Activated CD4-positive, alpha-beta memory T cell treated with anti-CD3 and anti-CD28 coated beads, Interleukin-2, amount 10 ng/mL, durations not matched to agents 7 days and 5 days (primary cell): ENCODE data around the gene LKAAEAR1. TPM values are rescaled to one million over a fixed set of nuclear protein-coding genes. Genes with fewer than 3 reads are reported as not detected.

ENCODE experiments used
- CTCF ChIA-PET: fragments of 350-600 bp; sonication (Branson Sonifier 250); formaldehyde crosslinking; loops from one replicate; lab custom pipeline; 2021; ENCODE audit warnings: antibody characterized with exemption, inconsistent platforms; lab: Charles Lee
- POLR2A ChIA-PET: fragments of 350-600 bp; sonication (Branson Sonifier 250); formaldehyde crosslinking; loops from one replicate; lab custom pipeline; 2021; ENCODE audit warnings: antibody characterized with exemption; lab: Charles Lee
- DNase-seq: peaks from one replicate; pipeline ENCODE4 v3.0.0-alpha.2; 2020
- H3K27ac Mint-ChIP-seq: one replicate; pipeline ENCODE4 v1.8.0; 2021; ENCODE audit warnings: mild to moderate bottlenecking, mixed read lengths
- H3K27me3 Mint-ChIP-seq: one replicate; pipeline ENCODE4 v1.8.0; 2021; ENCODE audit warnings: mixed read lengths
- H3K36me3 Mint-ChIP-seq: one replicate; pipeline ENCODE4 v1.8.0; 2021; ENCODE audit warnings: low read depth, mixed read lengths
- H3K4me1 Mint-ChIP-seq: one replicate; pipeline ENCODE4 v1.8.0; 2021; ENCODE audit warnings: mixed read lengths
- H3K4me3 Mint-ChIP-seq: one replicate; pipeline ENCODE4 v1.8.0; 2021; ENCODE audit warnings: mild to moderate bottlenecking, mixed read lengths
- H3K9me3 Mint-ChIP-seq: one replicate; pipeline ENCODE4 v1.8.0; 2021; ENCODE audit warnings: mixed read lengths
- total RNA-seq, 2 experiments: library from RNA; stranded (reverse); gene quantifications; one replicate each; pipeline ENCODE4 v1.2.3, GENCODE V29; 2021

The LKAAEAR1 gene
- total RNA-seq, 2 experiments from 2014 or later, result 0.38 TPM; not detected in 1

DNA sequence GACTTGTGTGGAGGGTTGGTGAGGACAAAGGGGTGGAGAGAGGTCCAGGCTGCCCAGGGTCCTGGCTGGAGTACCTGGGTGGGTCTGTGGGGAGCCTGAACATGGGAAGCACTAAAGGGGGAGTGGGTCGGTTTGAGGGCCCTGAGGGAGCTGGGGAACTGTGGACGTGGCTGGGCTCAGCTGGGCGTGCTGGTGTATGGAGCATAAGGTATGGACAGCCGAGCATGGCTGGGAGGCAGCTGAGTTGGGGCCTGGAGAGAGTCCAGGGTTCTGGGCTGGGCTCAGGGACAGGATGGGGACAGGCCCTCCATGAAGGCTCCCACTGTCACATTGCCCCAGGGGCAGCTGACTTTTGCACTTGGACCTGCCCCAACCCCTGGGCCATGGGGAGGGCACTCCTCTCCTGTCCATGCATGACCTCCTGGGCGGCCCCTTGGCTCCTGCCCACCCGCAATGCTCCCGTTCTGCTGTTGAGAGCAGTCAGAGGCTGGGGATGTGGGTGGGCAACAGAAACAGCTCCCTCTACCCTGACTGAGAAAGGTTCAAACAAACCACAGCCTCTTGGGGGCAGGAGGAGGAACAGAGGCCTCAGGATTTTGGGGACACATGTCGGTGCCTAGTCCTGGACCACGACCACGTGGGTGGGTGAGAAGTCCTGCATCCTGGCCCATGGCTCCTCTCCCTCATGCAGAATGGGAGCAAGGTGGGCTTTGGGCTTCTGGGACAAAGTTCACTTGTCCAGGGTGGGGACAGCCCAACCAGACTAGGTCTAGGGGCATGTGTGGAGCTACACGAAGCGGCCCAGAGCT, 43.8 kb downstream of the LKAAEAR1 start:
- Mint-ChIP-seq H3K4me3 (no peak overlapping the region), H3K27ac (no peak overlapping the region), H3K27me3 (peaks cover 15% of the 10 kb centered on the region), H3K4me1 (peaks cover 59% of the 10 kb centered on the region), H3K9me3 (no peaks in the 10 kb centered on the region), H3K36me3 (peaks cover under 1% of the 10 kb centered on the region)
- ChIA-PET POLR2A (interaction anchor here (1.3 to 7.2 kb wide), 7 partner anchors 12 to 520 kb away, joined by 3 to 83 read pairs (median 10); partner anchors contain the start of genes PPDPF, PRPF6, SAMD10 and TPD52L2), CTCF (interaction anchor here (0.8 to 6.8 kb wide), 10 partner anchors 14 to 60 kb away, joined by 3 to 117 read pairs (median 6); partner anchors contain the start of genes LKAAEAR1, PRPF6, RGS19 and SAMD10)
- no peak for DNase-seq

DNA sequence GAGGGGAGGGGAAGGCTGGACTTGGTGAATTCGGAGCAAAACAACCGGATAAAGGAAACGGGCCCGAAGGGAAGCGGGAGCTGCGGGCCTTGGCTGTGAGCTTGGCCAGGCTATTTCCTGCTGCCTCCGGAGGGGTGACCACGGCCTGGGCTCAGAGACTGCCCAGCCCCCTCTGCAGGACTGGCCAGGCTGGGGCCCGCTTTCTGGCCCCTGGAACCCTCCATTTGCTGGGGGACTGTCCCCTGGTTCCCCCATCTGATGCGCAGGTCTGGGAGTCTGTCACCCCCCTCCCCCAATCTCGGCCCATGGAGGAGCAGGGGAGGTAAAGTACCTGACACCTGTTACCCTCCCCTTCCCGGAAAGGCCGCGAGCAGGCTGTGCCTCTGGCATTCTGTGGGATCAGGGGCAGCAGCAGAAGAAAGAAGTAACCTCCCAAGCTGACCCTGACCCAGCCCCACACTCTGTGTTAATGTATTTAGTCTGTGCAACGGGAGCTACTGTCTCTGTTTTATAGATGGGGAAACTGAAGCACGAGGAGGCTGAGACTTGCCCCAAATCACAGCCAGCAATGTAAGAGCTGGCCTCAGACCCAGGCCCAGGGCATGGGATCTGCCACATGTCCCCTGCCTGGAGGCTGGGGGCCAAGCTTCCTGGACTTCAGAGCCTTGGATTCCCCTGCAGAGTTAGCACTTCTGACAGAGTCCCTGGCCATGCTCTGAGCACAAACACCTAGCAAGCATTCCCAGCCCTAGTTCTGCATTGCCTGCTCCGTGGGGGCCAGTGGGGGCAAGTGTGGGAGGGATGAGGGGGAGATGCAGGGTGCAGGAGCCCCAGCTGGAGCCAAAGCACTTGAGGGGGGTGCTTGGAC, 44.7 kb downstream of the LKAAEAR1 start:
- ChIA-PET CTCF (interaction anchor here (0.6 to 6.8 kb wide), 25 partner anchors 9 to 519 kb away, joined by 3 to 117 read pairs (median 6); partner anchors contain the start of genes ARFRP1, LKAAEAR1, OPRL1 and PPDPF), POLR2A (interaction anchor here (1.0 to 7.2 kb wide), 17 partner anchors 11 to 519 kb away, joined by 3 to 83 read pairs (median 7); partner anchors contain the start of genes LKAAEAR1, OPRL1, PPDPF and PRPF6)
- peaks cover 65% of the 10 kb centered on the region for H3K4me1 Mint-ChIP-seq
- no peaks in the 10 kb centered on the region for H3K9me3 Mint-ChIP-seq
- peaks cover 10% of the 10 kb centered on the region for H3K27me3 Mint-ChIP-seq
- DNase-seq, result no peak
- H3K27ac Mint-ChIP-seq, result peak overlapping the region; percentile 40
- H3K4me3 Mint-ChIP-seq, result peak overlapping the region; percentile 68
- H3K36me3 Mint-ChIP-seq, result peaks cover 2% of the 10 kb centered on the region

DNA sequence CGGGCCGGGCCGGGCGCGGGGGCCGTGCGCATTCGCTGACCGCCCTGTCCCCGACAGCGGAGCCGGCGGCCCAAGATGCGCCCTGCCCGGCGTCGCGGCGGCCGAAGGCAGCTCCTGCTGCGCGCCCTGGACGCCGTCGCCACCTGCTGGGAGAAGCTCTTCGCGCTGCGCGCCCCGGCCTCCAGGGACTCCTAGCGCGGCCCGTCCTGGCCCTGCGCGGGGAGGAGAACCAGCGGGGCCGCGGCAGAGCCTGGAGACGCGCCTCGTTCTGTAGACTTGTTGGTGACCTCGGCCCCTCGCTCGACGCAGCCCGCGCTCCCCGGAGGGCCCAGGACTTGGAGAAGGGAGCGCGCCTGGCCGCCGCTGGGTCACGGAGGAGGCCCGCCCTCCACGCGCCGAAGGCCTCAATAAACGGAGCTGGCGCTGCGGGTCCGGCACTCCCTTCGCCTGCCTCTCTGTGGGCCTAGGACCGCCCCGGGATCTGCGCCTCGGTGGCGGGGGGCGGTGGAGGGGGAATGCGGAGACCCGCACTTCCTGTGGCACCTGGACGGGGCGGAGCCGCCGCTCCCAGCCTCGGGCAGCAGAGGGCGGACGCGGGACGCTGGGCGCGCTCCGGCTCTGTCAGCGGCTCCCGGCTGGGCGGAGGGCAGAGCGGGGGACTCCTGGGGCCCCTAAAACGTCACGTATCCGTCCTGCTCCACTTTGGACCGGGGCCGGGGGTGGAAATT, 45.5 kb downstream of the LKAAEAR1 start:
- H3K4me3 Mint-ChIP-seq, result peak overlapping the region; percentile 68
- ChIA-PET POLR2A (interaction anchor here (1.0 to 7.2 kb wide), 20 partner anchors 12 to 518 kb away, joined by 3 to 83 read pairs (median 5); partner anchors contain the start of genes LKAAEAR1, OPRL1, PPDPF and PRPF6), CTCF (interaction anchor here (0.6 to 6.8 kb wide), 32 partner anchors 8 to 518 kb away, joined by 3 to 117 read pairs (median 6); partner anchors contain the start of genes ARFRP1, LKAAEAR1, OPRL1 and PPDPF)
- H3K27ac Mint-ChIP-seq, result peak overlapping the region; percentile 35
- peaks cover 68% of the 10 kb centered on the region for H3K4me1 Mint-ChIP-seq
- H3K9me3 Mint-ChIP-seq, result no peaks in the 10 kb centered on the region
- peaks cover 10% of the 10 kb centered on the region for H3K36me3 Mint-ChIP-seq
- peaks cover 5% of the 10 kb centered on the region for H3K27me3 Mint-ChIP-seq
- DNase-seq, result peak; percentile 84

DNA sequence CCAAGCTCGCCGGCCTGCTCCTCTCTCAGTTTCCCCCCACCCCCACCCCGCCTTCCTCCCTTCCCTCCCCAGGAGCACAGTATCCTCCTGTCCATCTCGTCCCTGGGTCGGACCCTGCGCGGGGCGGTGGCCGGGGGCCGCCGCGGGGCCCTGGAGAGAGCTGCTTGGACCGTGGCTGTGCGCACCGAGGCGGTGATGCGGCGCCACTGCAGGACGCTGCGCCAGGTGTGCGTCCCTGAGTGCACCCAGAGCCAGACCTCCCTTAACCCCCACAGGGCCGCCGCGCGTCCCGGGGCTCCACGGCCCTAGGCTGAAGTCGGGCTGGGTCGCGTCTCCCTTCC, 46.0 kb downstream of the LKAAEAR1 start:
- DNase-seq, result no peak
- Mint-ChIP-seq H3K4me3 (peak overlapping the region; percentile 68), H3K27me3 (peaks cover 1% of the 10 kb centered on the region), H3K4me1 (peaks cover 68% of the 10 kb centered on the region), H3K36me3 (peaks cover 11% of the 10 kb centered on the region), H3K9me3 (no peaks in the 10 kb centered on the region), H3K27ac (no peak overlapping the region)
- POLR2A ChIA-PET, result interaction anchor here (1.0 to 7.2 kb wide), 17 partner anchors 12 to 518 kb away, joined by 3 to 83 read pairs (median 5); partner anchors contain the start of genes LKAAEAR1, OPRL1, PPDPF and PRPF6
- CTCF ChIA-PET, result interaction anchor here (0.8 to 6.8 kb wide), 29 partner anchors 9 to 518 kb away, joined by 3 to 117 read pairs (median 6); partner anchors contain the start of genes ARFRP1, LKAAEAR1, OPRL1 and PPDPF

DNA sequence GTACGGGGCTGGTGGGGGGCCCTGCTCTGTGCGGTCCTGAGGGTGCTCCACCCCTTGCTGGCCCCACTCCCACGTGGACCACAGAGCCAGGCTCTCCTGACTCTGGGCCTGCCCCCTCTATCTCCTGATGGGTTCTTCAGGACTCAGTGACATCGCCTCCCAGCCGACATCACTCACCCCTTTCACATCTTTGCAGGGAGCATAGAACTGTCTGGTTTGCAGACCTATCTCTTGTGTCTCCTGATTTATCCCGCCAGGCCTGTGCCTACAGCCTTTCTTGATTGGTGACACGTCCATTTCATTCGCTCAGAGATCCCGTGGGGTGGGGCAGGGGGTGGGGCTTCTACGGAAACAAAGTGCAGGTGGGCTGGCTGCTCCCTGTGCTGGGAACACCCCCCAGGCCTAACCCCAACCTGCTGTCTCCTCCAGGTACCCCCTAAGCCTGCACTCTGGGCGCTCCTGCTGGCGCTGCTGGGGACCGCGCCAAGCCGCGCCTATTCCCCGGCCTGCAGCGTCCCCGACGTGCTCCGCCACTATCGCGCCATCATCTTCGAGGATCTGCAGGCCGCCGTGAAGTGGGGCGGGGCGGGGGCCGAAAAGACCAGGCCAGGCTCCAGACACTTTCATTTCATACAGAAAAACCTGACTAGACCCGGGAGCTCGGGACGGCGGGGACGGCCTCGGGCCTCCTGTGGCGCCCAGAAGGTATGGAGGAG, 46.5 kb downstream of the LKAAEAR1 start:
- H3K4me1 Mint-ChIP-seq, result peaks cover 68% of the 10 kb centered on the region

DNA sequence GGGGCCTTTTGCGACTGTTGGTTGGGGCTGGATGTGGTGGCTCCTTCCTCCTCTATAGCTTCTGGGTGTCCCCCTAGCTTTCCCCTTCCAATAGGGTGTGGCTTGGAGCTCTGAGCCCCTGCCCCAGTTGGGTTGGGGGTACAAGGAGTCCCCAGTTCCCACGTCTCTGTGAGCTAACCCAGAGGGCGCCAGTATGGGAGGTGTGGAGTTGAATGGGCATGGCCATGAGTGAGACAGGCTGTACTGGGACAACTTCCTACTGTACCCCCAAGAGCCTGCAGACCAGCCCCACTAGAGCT, 47.0 kb downstream of the LKAAEAR1 start:
- Mint-ChIP-seq H3K36me3 (peaks cover 14% of the 10 kb centered on the region), H3K9me3 (no peaks in the 10 kb centered on the region), H3K4me1 (peaks cover 69% of the 10 kb centered on the region), H3K27ac (peak overlapping the region; percentile 97), H3K27me3 (peaks cover 1% of the 10 kb centered on the region), H3K4me3 (peak overlapping the region; percentile 64)
- ChIA-PET POLR2A (interaction anchor here (1.1 to 7.2 kb wide), 5 partner anchors 10 to 59 kb away, joined by 3 to 83 read pairs (median 4); partner anchors contain the start of genes PRPF6, SAMD10 and TCEA2), CTCF (interaction anchor here (3.5 to 6.8 kb wide), 2 partner anchors 56 to 63 kb away, joined by 19 to 117 read pairs; partner anchors contain the start of genes PRPF6 and SAMD10)
- DNase-seq, result no peak

More for the DNA sequence above, 46.5 kb downstream of the LKAAEAR1 start:
- no peak for DNase-seq
- H3K9me3 Mint-ChIP-seq, result no peaks in the 10 kb centered on the region
- peak overlapping the region; percentile 64 for H3K4me3 Mint-ChIP-seq
- POLR2A ChIA-PET, result interaction anchor here (1.1 to 7.2 kb wide), 17 partner anchors 10 to 517 kb away, joined by 3 to 83 read pairs (median 5); partner anchors contain the start of genes LKAAEAR1, OPRL1, PPDPF and PRPF6
- CTCF ChIA-PET, result interaction anchor here (1.0 to 6.8 kb wide), 18 partner anchors 9 to 499 kb away, joined by 3 to 117 read pairs (median 6); partner anchors contain the start of genes ARFRP1, LKAAEAR1, OPRL1 and PRPF6
- peaks cover 11% of the 10 kb centered on the region for H3K36me3 Mint-ChIP-seq
- peaks cover 1% of the 10 kb centered on the region for H3K27me3 Mint-ChIP-seq
- peak overlapping the region; percentile 97 for H3K27ac Mint-ChIP-seq

DNA sequence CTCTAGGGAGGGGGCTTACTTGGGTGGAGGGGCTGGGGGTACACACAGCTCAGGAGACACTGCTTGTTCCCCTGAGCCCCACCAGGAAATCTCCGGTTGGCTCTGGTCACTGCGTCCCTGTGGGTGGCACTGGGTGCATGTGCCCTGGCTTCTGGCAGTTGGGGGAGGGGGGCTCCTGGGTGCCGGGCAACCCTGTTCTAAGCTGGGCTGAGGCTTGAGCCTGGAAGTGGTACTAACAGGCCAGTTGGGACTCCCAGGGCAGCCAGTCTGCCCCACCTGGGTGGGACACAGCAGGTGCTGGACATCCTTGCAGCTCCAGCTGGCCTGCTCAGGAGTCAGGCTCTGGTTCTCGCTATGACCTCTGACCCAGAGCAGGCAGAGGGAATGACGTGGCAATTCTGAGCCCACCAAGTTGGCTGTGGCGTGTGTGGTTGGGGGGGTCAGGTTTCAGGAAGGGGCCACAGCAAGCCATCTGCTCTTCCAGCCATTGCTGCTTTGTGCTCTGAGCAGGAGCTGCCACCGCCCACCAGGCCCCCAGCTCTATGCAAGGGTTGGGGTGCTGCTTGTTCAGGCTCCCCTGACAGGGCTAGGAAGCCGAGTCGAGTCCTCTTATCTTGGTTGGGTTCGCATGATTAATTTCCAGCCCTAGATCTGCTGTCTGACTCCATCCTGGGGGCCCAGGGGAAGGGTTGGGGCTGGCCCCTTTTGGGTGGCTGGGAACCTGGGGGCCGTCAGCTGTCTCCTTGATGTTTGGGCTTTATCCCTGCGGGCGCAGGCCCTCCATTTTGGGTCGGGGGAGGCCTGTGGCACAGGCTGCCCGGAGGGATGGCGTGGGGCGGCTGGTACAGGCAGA, 47.6 kb downstream of the LKAAEAR1 start:
- Mint-ChIP-seq H3K27me3 (peaks cover 1% of the 10 kb centered on the region), H3K36me3 (peaks cover 17% of the 10 kb centered on the region), H3K9me3 (no peaks in the 10 kb centered on the region), H3K4me1 (peaks cover 63% of the 10 kb centered on the region), H3K27ac (peak overlapping the region; percentile 97), H3K4me3 (no peak overlapping the region)
- POLR2A ChIA-PET, result interaction anchor here (1.0 to 7.2 kb wide), 5 partner anchors 9 to 59 kb away, joined by 3 to 83 read pairs (median 3); partner anchors contain the start of genes PRPF6 and SAMD10
- DNase-seq, result no peak
- CTCF ChIA-PET, result interaction anchor here (3.5 to 6.8 kb wide), 2 partner anchors 56 to 62 kb away, joined by 19 to 117 read pairs; partner anchors contain the start of genes PRPF6 and SAMD10

DNA sequence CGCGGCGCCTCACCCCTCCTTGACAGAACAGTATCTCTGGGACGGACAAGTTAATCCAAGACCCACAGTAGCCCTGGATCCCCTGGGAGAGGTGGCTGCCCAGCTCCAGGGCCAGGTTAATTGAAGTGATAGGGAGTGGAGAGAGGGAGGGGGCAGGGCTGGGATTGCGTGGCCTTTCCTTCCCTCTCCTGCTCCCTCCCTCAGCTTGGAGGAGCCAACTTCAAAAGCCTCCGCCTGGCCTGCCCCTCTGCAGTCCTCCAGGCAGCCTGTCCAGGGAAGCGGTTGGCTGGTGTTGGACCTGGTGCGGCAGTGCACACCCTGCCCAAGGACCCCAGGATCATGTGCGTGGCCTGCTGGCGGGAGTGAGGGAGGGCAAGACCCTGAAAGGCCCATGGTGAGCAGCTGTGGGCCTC, 48.3 kb downstream of the LKAAEAR1 start, which contains the start of gene C20orf204:
Gene C20orf204 (plus strand): TSS at position 250 of the 413 bp plus-strand sequence. CDS start 142 bp downstream, at position 392.
- peaks cover 21% of the 10 kb centered on the region for H3K36me3 Mint-ChIP-seq
- H3K4me1 Mint-ChIP-seq, result peaks cover 61% of the 10 kb centered on the region
- no peaks in the 10 kb centered on the region for H3K27me3 Mint-ChIP-seq
- H3K9me3 Mint-ChIP-seq, result no peaks in the 10 kb centered on the region
- DNase-seq, result no peak
- POLR2A ChIA-PET, result interaction anchor here (1.0 to 7.2 kb wide), 3 partner anchors 30 to 58 kb away, joined by 3 to 83 read pairs (median 4); partner anchors contain the start of genes PRPF6 and SAMD10
- peak within 1 kb of the TSS; percentile 38 for H3K4me3 Mint-ChIP-seq
- CTCF ChIA-PET, result interaction anchor here (6.8 kb wide), 1 partner anchor 55 kb away, joined by 117 read pairs; the partner anchor contains the start of genes PRPF6 and SAMD10
- H3K27ac Mint-ChIP-seq, result peak within 1 kb of the TSS; percentile 97

DNA sequence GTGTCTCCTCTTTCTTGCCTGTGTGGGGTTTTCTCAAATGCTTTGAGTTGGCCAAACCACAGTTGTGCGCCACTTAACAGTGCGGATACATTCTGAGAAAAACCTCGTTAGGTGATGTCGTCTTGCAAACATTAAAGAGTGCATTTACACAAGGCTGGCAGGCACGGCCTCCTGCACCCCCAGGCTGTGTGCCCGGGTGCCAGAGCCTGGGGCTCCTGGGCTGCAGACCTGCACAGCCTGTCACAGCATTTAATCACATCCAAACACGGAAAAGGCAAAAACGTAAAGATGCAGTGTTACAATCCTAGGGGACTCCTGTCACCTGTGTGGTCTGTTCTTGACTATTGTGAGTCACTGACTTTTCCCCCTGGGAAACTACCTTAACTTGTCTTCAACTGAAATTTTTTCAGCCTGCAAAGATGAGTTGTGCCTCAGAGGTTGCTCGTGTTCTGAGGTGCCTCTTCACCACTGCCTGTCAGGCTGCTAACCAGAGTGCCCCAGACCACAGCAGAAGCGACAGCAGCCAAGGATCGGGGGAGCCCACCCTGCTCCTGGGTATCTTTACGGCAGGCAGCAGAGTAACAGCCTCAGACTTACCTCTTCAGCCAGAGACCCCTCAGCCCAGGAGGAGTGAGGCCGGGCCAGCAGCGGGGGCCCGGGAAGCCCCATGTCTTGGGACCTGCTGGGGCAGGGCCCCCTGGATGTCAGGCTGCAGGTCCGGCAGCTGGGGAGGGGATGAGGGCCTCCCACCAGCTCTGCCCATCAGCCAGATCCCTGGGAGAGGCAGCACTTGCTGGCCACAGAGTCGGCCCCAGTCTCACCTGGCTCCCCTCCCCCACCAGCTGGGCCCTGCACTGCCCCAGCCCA, 48.9 kb downstream of the LKAAEAR1 start:
- peaks cover 58% of the 10 kb centered on the region for H3K4me1 Mint-ChIP-seq
- H3K27ac Mint-ChIP-seq, result peak overlapping the region; percentile 97
- H3K9me3 Mint-ChIP-seq, result no peaks in the 10 kb centered on the region
- DNase-seq, result peak; percentile 72
- ChIA-PET CTCF (interaction anchor here (6.8 kb wide), 1 partner anchor 55 kb away, joined by 117 read pairs; the partner anchor contains the start of genes PRPF6 and SAMD10), POLR2A (interaction anchor here (1.0 to 7.2 kb wide), 3 partner anchors 31 to 57 kb away, joined by 3 to 83 read pairs (median 4); partner anchors contain the start of genes PRPF6 and SAMD10)
- H3K27me3 Mint-ChIP-seq, result no peaks in the 10 kb centered on the region
- peaks cover 27% of the 10 kb centered on the region for H3K36me3 Mint-ChIP-seq
- H3K4me3 Mint-ChIP-seq, result peak overlapping the region; percentile 38
